Spleen (tissue), 7 donors: ENCODE measurements around the gene AQP1.

Experiments
- CTCF ChIP-seq, 11 experiments: fragments of 200-600 bp in 7 of 11; fragments of 450-650 bp in 4 of 11; sonication (generic) in 4 of 11; IDR thresholded peaks in 8 of 11; conservative IDR thresholded peaks in 3 of 11; 1 replicate in 7 of 11; 2 replicates in 4 of 11; pipeline versions ENCODE4 v1.4.0 to v1.8.0; 2016 to 2021; ENCODE audit warnings: antibody characterized with exemption in 11 of 11, inconsistent platforms in 4 of 11, mild to moderate bottlenecking in 1 of 11
- POLR2A ChIP-seq, 3 donors: fragments of 450-650 bp; IDR thresholded peaks; one replicate each; pipeline ENCODE4 v1.5.1; 2017; ENCODE audit warnings: antibody characterized with exemption in 3 of 3, mild to moderate bottlenecking in 1 of 3
- POLR2AphosphoS5 ChIP-seq, 3 donors: sonication (generic); formaldehyde crosslinking; IDR thresholded peaks; one replicate each; pipeline ENCODE4 v1.5.1; 2017; ENCODE audit warnings: antibody characterized with exemption in 3 of 3
- donor health status: DM: no; HTN: no; CAD: no; lungs with moderate emphysema.
- donor health status: DM: no; HTN: no; CAD: no.
- donor health status: DM: no; HTN: no; CAD: no.

GRCh38 chr7:30950197-30950596 is 38.5 kb downstream of the AQP1 start:
- no peak for TF ChIP-seq CTCF (IDR thresholded peaks at IDR 0.05 in 8 of 11, conservative IDR thresholded peaks at IDR 0.05 in 3 of 11)
- no peak for TF ChIP-seq POLR2A (IDR thresholded peaks at IDR 0.05)
- TF ChIP-seq POLR2AphosphoS5 (IDR thresholded peaks at IDR 0.05): no peak
